Measurements from ENCODE around the gene PCDHGB7. TPM values are rescaled to one million over a fixed set of nuclear protein-coding genes. Genes with fewer than 3 reads are reported as not detected.

Gene PCDHGB7
- total and polyA plus RNA-seq, 2 donors (not counting 1 experiment from before 2014, with no cell fraction given) = 0.12 to 2.2 TPM

GRCh38 chr5:141411575-141411974 is 5.9 kb upstream of the PCDHGB7 start:
- Mint-ChIP-seq H3K9me3 (ENCODE audit: insufficient read depth) (peaks cover 8% of the 10 kb centered on the region), H3K4me1 (peaks cover 16% of the 10 kb centered on the region), H3K27me3 (peaks cover 63% of the 10 kb centered on the region), H3K4me3 (no peak overlapping the region), H3K27ac (no peak overlapping the region)
- DNase-seq (no peak), ATAC-seq (ENCODE audit: low read depth) (no peak)
- H3K4me2 ChIP-seq (replicated peaks; ENCODE audit: low read depth, low read length, poor library complexity, severe bottlenecking) = no peak overlapping the region
- no peaks in the 10 kb centered on the region for H3K36me3 ChIP-seq (replicated peaks in 1 of 2; ENCODE audit: control extremely low read depth in 1 of 2, control insufficient read depth in 1 of 2, extremely low read depth in 1 of 2, insufficient read depth in 2 of 2, low read length in 1 of 2)
- no peaks in the 10 kb centered on the region for H4K20me1 ChIP-seq (ENCODE audit: control insufficient read depth, insufficient read depth, low read length, poor library complexity, severe bottlenecking)
- no peaks in the 10 kb centered on the region for H3K79me2 ChIP-seq (ENCODE audit: control insufficient read depth, insufficient read depth, low read length)
- intact Hi-C loops (cut with micrococcal nuclease) = loop anchor here (10.0 kb wide), 1 partner anchor 87 kb away; the partner anchor contains the start of gene TAF7
- POLR2A ChIA-PET = interaction anchor here (1.0 kb wide), 1 partner anchor 152 kb away, joined by 3 read pairs; no protein-coding TSS in a partner anchor
- H3K4me1 ChIP-seq (ENCODE audit: control insufficient read depth in 2 of 2, insufficient read depth in 2 of 2, low read length in 2 of 2) = peaks cover 11 to 15% of the 10 kb centered on the region in 2 donors
- no peak for TF ChIP-seq EZH2 (IDR thresholded peaks at IDR 0.05; ENCODE audit: borderline replicate concordance, insufficient read depth, low read depth, low read length, poor library complexity, severe bottlenecking)
- no peak for TF ChIP-seq CTCF (IDR thresholded peaks at IDR 0.05)
- H2AFZ ChIP-seq (ENCODE audit: insufficient read depth, low read depth, low read length, poor library complexity, severe bottlenecking) = no peak overlapping the region
- 95% methylated on average over 2 of the region's 3 CpGs for WGBS (ENCODE audit: insufficient coverage)
- peaks cover 0 to 54% (median 20%) of the 10 kb centered on the region in 3 donors for H3K9me3 ChIP-seq (ENCODE audit: control extremely low read depth in 1 of 3, control insufficient read depth in 2 of 3, insufficient read depth in 1 of 3, low read length in 2 of 3)
- no peak overlapping the region for H3K9ac ChIP-seq (ENCODE audit: low read length)
- no peak overlapping the region for H3K4me3 ChIP-seq (ENCODE audit: control extremely low read depth in 1 of 5, extremely low read depth in 1 of 5, insufficient read depth in 1 of 5, low read depth in 2 of 5, low read length in 4 of 5)
- CTCF ChIA-PET = interaction anchor here (1.1 to 6.3 kb wide), 5 partner anchors 19 to 152 kb away, joined by 3 to 56 read pairs (median 24); partner anchors contain the start of gene PCDHGA12
- H3K27ac ChIP-seq (ENCODE audit: low read length in 2 of 2) = no peak overlapping the region
- H3K27me3 ChIP-seq (replicated peaks in 1 of 4; ENCODE audit: control extremely low read depth in 1 of 4, control insufficient read depth in 3 of 4, insufficient read depth in 4 of 4, low read length in 3 of 4) = peaks cover 0 to 70% (median 56%) of the 10 kb centered on the region in 4 experiments

GRCh38 chr5:141412854-141413539 is 4.5 kb upstream of the PCDHGB7 start, which contains the start of gene PCDHGA10:
Gene PCDHGA10, plus strand, starts transcription at chr5:141412987. Its CDS starts 189 bp downstream, at chr5:141413176.
- Histone ChIP-seq H3K79me2 (ENCODE audit: control insufficient read depth, insufficient read depth, low read length) (no peaks in the 10 kb centered on the region), H4K20me1 (ENCODE audit: control insufficient read depth, insufficient read depth, low read length, poor library complexity, severe bottlenecking) (no peaks in the 10 kb centered on the region), H3K4me2 (replicated peaks; ENCODE audit: low read depth, low read length, poor library complexity, severe bottlenecking) (peak within 1 kb of the TSS; percentile 74), H3K9me3 (ENCODE audit: control extremely low read depth in 1 of 3, control insufficient read depth in 2 of 3, insufficient read depth in 1 of 3, low read length in 2 of 3) (peaks cover 0 to 57% (median 19%) of the 10 kb centered on the region in 3 donors), H3K36me3 (replicated peaks in 1 of 2; ENCODE audit: control extremely low read depth in 1 of 2, control insufficient read depth in 1 of 2, extremely low read depth in 1 of 2, insufficient read depth in 2 of 2, low read length in 1 of 2) (no peaks in the 10 kb centered on the region), H3K4me3 (ENCODE audit: control extremely low read depth in 1 of 5, extremely low read depth in 1 of 5, insufficient read depth in 1 of 5, low read depth in 2 of 5, low read length in 4 of 5) (peak within 1 kb of the TSS; percentile 5 to 63 (median 45)), H3K4me1 (ENCODE audit: control insufficient read depth in 2 of 2, insufficient read depth in 2 of 2, low read length in 2 of 2) (peaks cover 11 to 15% of the 10 kb centered on the region in 2 donors), H3K27ac (ENCODE audit: low read length in 2 of 2) (no peak within 1 kb of the TSS), H3K9ac (ENCODE audit: low read length) (peak within 1 kb of the TSS; percentile 63), H2AFZ (ENCODE audit: insufficient read depth, low read depth, low read length, poor library complexity, severe bottlenecking) (peak within 1 kb of the TSS; percentile 77), H3K27me3 (replicated peaks in 1 of 4; ENCODE audit: control extremely low read depth in 1 of 4, control insufficient read depth in 3 of 4, insufficient read depth in 4 of 4, low read length in 3 of 4) (peaks cover 0 to 69% (median 55%) of the 10 kb centered on the region in 4 experiments)
- Mint-ChIP-seq H3K4me1 (peaks cover 18% of the 10 kb centered on the region), H3K27me3 (peaks cover 59% of the 10 kb centered on the region), H3K4me3 (peak within 1 kb of the TSS; percentile 87), H3K9me3 (ENCODE audit: insufficient read depth) (peaks cover 8% of the 10 kb centered on the region), H3K27ac (peak within 1 kb of the TSS; percentile 17)
- TF ChIP-seq EZH2 (IDR thresholded peaks at IDR 0.05; ENCODE audit: borderline replicate concordance, insufficient read depth, low read depth, low read length, poor library complexity, severe bottlenecking) = no peak
- TF ChIP-seq CTCF (IDR thresholded peaks at IDR 0.05) = peak; percentile 82
- ATAC-seq (ENCODE audit: low read depth) (peak; percentile 68), DNase-seq (peak; percentile 65)
- WGBS (ENCODE audit: insufficient coverage) = 16% methylated on average over 22 of the region's 31 CpGs
- ChIA-PET CTCF (interaction anchor here (0.7 to 6.3 kb wide), 23 partner anchors 9 to 224 kb away, joined by 3 to 56 read pairs (median 4); partner anchors contain the start of genes PCDHGA11, PCDHGA12, PCDHGA9 and PCDHGB3), POLR2A (no interaction called here)
- intact Hi-C loops (cut with micrococcal nuclease) = loop anchor here (1.0 to 10.0 kb wide), 4 partner anchors 88 to 151 kb away; partner anchors contain the start of gene TAF7

All from B cell (primary cell).